ENCODE results near the gene ATP9A.

DNA sequence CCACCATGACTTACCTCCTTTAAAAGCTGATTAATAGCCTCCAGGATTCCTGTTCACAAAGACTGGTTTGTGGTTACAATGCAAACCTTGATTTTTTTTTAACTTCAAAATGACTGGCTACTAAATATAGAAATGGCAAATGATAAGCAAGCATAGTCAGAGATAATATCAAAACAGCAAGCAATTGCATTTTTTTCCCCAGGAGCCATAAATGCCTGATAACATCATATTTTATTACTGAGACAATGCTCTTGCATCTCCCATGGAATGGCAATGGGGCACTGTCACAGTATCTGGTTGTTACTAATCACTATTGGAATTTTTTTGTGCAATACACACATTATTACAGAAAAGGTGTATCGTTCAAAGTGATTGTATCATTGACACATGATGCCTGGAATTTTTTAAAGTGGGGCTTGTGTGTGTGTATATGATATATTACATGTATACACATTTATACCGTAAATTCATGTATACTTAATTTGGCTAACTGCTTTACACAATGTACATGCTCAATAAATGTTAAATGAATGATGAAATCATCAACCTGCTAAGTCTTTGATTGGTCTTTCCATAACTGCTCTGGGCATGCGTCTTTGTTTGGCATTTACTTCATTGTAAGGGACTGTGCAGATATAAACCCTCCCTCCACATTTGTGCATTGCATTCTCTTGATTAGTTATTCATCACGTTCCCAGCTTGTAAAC, 35.1 kb upstream of the ATP9A start:
- TF ChIP-seq EZH2phosphoT487 (IDR thresholded peaks at IDR 0.05; ENCODE audit: borderline replicate concordance, low read depth) (no peak), RAD21 (IDR thresholded peaks at IDR 0.05; ENCODE audit: low read length) (no peak; the same call in 1 of the 2 replicates), YY1 (IDR thresholded peaks at IDR 0.05; ENCODE audit: low read depth) (no peak), FOXJ3 (CRISPR knock-in tag; IDR thresholded peaks at IDR 0.05) (no peak)
- TF ChIP-seq, protein P1, sequence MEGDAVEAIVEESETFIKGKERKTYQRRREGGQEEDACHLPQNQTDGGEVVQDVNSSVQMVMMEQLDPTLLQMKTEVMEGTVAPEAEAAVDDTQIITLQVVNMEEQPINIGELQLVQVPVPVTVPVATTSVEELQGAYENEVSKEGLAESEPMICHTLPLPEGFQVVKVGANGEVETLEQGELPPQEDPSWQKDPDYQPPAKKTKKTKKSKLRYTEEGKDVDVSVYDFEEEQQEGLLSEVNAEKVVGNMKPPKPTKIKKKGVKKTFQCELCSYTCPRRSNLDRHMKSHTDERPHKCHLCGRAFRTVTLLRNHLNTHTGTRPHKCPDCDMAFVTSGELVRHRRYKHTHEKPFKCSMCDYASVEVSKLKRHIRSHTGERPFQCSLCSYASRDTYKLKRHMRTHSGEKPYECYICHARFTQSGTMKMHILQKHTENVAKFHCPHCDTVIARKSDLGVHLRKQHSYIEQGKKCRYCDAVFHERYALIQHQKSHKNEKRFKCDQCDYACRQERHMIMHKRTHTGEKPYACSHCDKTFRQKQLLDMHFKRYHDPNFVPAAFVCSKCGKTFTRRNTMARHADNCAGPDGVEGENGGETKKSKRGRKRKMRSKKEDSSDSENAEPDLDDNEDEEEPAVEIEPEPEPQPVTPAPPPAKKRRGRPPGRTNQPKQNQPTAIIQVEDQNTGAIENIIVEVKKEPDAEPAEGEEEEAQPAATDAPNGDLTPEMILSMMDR (IDR thresholded peaks at IDR 0.05), result no peak
- TF ChIP-seq, protein P2, sequence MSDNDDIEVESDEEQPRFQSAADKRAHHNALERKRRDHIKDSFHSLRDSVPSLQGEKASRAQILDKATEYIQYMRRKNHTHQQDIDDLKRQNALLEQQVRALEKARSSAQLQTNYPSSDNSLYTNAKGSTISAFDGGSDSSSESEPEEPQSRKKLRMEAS (IDR thresholded peaks at IDR 0.05; ENCODE audit: low read depth), result no peak
- TF ChIP-seq, protein P3, sequence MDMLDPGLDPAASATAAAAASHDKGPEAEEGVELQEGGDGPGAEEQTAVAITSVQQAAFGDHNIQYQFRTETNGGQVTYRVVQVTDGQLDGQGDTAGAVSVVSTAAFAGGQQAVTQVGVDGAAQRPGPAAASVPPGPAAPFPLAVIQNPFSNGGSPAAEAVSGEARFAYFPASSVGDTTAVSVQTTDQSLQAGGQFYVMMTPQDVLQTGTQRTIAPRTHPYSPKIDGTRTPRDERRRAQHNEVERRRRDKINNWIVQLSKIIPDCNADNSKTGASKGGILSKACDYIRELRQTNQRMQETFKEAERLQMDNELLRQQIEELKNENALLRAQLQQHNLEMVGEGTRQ (IDR thresholded peaks at IDR 0.05; ENCODE audit: borderline replicate concordance, low read depth, low read length), result no peak
- TF ChIP-seq, protein P4, sequence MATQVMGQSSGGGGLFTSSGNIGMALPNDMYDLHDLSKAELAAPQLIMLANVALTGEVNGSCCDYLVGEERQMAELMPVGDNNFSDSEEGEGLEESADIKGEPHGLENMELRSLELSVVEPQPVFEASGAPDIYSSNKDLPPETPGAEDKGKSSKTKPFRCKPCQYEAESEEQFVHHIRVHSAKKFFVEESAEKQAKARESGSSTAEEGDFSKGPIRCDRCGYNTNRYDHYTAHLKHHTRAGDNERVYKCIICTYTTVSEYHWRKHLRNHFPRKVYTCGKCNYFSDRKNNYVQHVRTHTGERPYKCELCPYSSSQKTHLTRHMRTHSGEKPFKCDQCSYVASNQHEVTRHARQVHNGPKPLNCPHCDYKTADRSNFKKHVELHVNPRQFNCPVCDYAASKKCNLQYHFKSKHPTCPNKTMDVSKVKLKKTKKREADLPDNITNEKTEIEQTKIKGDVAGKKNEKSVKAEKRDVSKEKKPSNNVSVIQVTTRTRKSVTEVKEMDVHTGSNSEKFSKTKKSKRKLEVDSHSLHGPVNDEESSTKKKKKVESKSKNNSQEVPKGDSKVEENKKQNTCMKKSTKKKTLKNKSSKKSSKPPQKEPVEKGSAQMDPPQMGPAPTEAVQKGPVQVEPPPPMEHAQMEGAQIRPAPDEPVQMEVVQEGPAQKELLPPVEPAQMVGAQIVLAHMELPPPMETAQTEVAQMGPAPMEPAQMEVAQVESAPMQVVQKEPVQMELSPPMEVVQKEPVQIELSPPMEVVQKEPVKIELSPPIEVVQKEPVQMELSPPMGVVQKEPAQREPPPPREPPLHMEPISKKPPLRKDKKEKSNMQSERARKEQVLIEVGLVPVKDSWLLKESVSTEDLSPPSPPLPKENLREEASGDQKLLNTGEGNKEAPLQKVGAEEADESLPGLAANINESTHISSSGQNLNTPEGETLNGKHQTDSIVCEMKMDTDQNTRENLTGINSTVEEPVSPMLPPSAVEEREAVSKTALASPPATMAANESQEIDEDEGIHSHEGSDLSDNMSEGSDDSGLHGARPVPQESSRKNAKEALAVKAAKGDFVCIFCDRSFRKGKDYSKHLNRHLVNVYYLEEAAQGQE (IDR thresholded peaks at IDR 0.05; ENCODE audit: low read depth, low read length), result no peak
